Measurements from ENCODE around the gene NR6A1.

Gene NR6A1

GRCh38 chr9:124512806-124513204 is 258.3 kb downstream of the NR6A1 start:
- DNase-seq: no peak

- no peak for DNase-seq
Measured at GRCh38 chr9:124511891-124512805, 259.0 kb downstream of the NR6A1 start.

DNA sequence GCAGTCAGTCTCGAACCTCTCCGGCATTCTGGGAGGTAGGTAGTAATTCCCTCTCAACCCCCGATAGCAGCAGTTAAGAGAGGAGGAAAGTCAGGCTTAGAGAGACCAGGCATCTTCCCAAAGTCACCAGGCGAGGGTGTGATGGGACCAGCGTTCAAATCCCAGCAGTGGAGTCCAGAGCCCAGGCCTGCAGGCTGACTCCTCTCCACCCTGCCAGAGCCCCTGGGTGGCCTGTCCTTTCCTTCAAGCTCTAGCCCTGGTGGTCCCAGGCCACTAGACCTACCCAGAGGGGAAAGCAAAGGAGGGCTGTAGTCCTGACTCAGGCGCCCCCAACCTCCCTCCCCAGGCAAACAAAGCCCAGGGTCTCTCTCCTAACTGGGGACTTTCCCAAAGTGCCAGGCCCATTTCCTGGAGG is 259.7 kb downstream of the NR6A1 start:
- DNase-seq: no peak

- DNase-seq: no peak
Measured at GRCh38 chr9:124510650-124511425, 260.3 kb downstream of the NR6A1 start.

GRCh38 chr9:124507880-124508423 is 263.2 kb downstream of the NR6A1 start:
- DNase-seq: no peak

DNA sequence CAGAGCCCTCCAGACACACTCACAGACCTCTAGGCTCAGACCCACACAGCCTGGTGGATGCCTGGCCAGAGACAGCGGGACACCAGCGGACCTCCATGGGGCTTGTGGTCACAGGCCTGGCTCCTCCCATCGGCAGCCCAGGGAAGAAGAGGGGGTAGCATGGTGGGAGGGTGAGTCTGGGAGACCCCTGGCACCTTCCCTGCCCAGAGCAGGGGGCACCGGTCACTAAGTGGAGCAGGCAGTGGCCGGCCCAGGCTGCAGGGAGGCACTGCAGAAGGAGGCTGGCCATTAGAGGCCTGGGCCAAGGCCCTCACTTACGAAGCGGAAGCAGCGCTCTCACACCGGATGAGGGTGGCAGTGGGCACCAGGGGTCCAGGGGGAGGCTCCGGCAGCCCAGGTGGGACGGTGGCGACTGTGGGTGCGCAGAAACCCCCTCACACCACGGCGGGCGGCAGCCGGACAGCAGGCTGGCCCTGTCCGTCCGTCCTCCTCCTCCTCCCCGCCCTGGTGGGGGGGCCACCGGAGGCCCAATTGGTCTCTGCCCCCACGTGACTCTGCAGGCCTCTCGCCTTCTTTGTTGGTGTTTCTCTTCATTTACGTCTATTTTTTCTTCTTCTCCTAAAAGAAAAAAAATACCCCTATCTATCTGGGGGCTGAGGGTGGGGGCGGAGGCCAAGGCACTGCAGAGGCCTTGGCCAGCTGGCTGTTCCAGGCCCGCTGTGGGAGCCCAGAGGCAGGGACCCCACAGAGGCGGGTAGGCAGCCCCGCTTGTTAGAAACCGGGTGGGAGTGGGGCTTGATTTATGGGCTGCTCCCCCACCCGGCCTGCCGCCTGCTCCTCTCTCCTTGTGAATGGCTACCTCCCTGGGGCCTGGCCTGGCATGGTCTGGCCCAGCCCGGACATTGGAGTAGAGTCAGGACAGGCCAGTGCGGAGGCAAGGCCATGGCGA is 263.9 kb downstream of the NR6A1 start, which contains the start of gene NR5A1:
NR5A1 (minus strand) TSS at position 469 of the 949 bp plus-strand sequence. CDS start 4,004 bp downstream, outside the sequence.
- DNase-seq: no peak

DNA sequence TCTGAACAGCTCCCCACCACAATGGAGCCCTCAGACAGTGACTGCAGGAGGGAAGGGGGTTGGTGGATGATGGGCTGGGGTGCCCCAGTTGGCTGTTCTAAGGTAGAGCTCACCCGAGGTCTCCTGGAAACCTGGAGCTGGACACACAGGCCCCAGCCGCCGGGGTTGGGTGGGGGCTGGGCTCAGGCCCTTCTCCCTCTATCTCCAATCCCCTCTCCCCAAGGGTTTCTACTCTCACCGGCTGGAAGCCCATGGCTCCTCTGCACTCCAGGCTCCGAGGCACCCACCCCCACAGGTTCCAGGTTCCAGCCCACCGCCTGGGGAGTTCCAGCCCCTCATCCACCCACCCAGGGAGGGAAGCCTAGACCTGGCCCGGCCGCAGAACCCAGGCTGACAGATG is 264.7 kb downstream of the NR6A1 start:
- DNase-seq: no peak

GRCh38 chr9:124505901-124506346 is 265.2 kb downstream of the NR6A1 start:
- DNase-seq: no peak

- DNase-seq: no peak
Measured at GRCh38 chr9:124505006-124505900, 265.9 kb downstream of the NR6A1 start.

DNA sequence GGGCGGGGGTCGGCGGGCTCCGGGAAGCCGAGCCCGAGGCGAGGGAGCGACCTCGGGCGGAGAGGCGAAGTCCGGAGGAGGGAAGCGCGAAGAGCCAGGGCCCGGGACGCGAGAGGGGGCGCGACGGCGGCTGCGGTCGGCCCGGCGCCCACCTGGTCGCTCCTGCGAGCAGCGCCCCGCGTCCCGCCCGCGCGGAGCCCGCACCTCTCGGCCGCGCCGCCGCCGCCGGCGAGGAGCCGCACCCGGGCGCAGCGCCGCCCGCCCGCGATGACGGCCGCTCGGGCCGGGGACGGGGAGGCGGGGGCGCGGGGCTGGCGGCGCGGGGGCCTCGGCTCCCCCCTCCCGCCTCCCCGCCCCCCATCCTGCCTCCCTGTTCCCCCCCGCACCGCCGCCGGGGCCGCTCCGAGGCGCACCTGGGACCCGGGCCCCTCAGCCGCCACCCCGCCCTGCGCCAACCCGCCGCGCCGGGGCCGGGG is 266.5 kb downstream of the NR6A1 start:
- no peak for DNase-seq

- DNase-seq: no peak
Measured at GRCh38 chr9:124503713-124504529, 267.2 kb downstream of the NR6A1 start.

- no peak for DNase-seq
Measured at GRCh38 chr9:124502711-124503702, 268.1 kb downstream of the NR6A1 start.

GRCh38 chr9:124501771-124502320 is 269.3 kb downstream of the NR6A1 start:
- no peak for DNase-seq

DNA sequence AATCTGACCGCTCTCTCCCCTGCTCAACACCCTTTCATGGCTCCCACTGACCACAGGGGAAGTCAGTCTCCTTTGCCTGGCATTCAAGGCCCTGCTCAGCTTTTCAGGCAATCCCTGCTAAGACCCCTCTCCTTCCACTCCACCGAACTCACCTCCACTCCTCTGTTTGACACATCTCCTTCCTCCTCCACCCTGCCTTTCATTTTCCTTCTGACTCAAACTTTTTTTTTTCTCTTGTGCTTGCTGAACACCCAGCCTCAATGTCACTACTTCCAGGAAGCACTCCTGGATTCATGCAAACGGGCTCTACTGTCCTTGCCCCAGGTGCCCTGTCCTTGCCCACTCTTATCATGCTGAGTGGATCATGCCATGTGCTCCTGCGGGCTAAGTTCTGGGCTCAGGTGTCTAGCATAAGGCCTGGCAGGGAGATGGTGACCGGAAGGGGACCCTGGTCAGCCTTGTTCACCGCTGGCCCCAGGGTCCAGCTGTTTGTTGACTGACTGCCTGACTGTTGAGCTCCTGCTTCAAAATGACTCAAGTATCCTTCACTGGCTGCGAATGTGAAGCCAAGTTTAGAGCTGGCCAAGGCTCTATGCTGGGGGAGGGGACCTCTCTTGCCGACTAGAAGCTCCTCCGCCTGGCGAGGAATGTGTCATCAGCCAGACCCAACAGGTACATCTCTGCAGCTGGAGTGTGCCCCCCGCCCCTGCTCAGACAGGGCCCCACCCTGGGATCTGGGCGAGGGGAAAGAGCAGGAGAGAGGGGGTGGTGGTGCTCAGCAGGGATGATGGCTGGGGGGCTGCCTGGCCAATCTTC is 270.1 kb downstream of the NR6A1 start:
- no peak for DNase-seq

- no peak for DNase-seq
Measured at GRCh38 chr9:124500028-124500795, 270.9 kb downstream of the NR6A1 start.

- no peak for DNase-seq
Measured at GRCh38 chr9:124499216-124499615, 271.9 kb downstream of the NR6A1 start.

Data from activated CD8-positive, alpha-beta memory T cell treated with anti-CD3 and anti-CD28 coated beads, Interleukin-2, amount 50 U/mL, for 4 hours (primary cell).